ENCODE data around the gene KLHL29. TPM values are rescaled to one million over a fixed set of nuclear protein-coding genes. Genes with fewer than 3 reads are reported as not detected.

Gene KLHL29
- total and polyA plus RNA-seq, 2 experiments from 2014 or later, result 1.5 to 6.5 TPM

- Mint-ChIP-seq H3K36me3 (ENCODE audit: low read depth) (no peaks in the 10 kb centered on the region), H3K9me3 (no peaks in the 10 kb centered on the region), H3K27me3 (ENCODE audit: insufficient read depth, low read depth, poor library complexity) (no peaks in the 10 kb centered on the region), H3K4me1 (peaks cover 13% of the 10 kb centered on the region), H3K27ac (0 out of 2 replicates have a peak overlapping the region, but pooled peaks have one; percentile 4), H3K4me3 (no peak overlapping the region)
- Histone ChIP-seq H3K27ac (ENCODE audit: low read depth) (no peak overlapping the region), H3K4me1 (ENCODE audit: insufficient read depth) (no peaks in the 10 kb centered on the region), H3K36me3 (ENCODE audit: insufficient read depth) (no peaks in the 10 kb centered on the region), H3K9me2 (ENCODE audit: insufficient read depth) (no peaks in the 10 kb centered on the region), H2AFZ (no peak overlapping the region), H3K4me3 (no peak overlapping the region), H3K4me2 (no peak overlapping the region), H3K79me2 (replicated peaks; ENCODE audit: insufficient read depth) (no peaks in the 10 kb centered on the region), H4K20me1 (replicated peaks; ENCODE audit: insufficient read depth) (no peaks in the 10 kb centered on the region), H3F3A (replicated peaks; ENCODE audit: low read depth) (no peaks in the 10 kb centered on the region), H3K27me3 (ENCODE audit: insufficient read depth) (no peaks in the 10 kb centered on the region)
- TF ChIP-seq REST (IDR thresholded peaks at IDR 0.05; ENCODE audit: unreplicated experiment) (no peak), ZNF462 (CRISPR knock-in tag; IDR thresholded peaks at IDR 0.05) (no peak), CREB1 (CRISPR knock-in tag; IDR thresholded peaks at IDR 0.05; ENCODE audit: low read depth) (no peak), STAT1 (IDR thresholded peaks at IDR 0.05; ENCODE audit: unreplicated experiment) (no peak), ZNF114 (CRISPR knock-in tag; IDR thresholded peaks at IDR 0.05) (no peak), EZH2phosphoT487 (IDR thresholded peaks at IDR 0.05; ENCODE audit: unreplicated experiment) (no peak), ETS1 (IDR thresholded peaks at IDR 0.05) (no peak), NANOG (IDR thresholded peaks at IDR 0.05; ENCODE audit: borderline replicate concordance) (no peak), POLR2AphosphoS5 (IDR thresholded peaks at IDR 0.05; ENCODE audit: low read depth) (no peak), EZH2 (IDR thresholded peaks at IDR 0.05; ENCODE audit: low read depth, unreplicated experiment) (no peak), CTCF (conservative IDR thresholded peaks at IDR 0.05; ENCODE audit: low read depth in 2 of 2) (no peak), ZNF331 (CRISPR knock-in tag; IDR thresholded peaks at IDR 0.05; ENCODE audit: low read depth) (no peak), JUNB (IDR thresholded peaks at IDR 0.05; ENCODE audit: unreplicated experiment) (no peak)
- DNase-seq (ENCODE audit: low spot score) (no peak), ATAC-seq (no peak)
These were observed 41.4 kb downstream of the KLHL29 start for GRCh38 chr2:23426263-23426905.
